ENCODE measurements around the gene ERICH4. TPM values are rescaled to one million over a fixed set of nuclear protein-coding genes. Genes with fewer than 3 reads are reported as not detected.

ERICH4 gene, protein sequence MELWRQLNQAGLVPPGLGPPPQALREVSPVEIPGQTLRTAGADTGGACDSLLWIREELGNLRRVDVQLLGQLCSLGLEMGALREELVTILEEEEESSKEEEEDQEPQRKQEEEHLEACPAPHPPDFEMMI
- not detected for total RNA-seq

DNA sequence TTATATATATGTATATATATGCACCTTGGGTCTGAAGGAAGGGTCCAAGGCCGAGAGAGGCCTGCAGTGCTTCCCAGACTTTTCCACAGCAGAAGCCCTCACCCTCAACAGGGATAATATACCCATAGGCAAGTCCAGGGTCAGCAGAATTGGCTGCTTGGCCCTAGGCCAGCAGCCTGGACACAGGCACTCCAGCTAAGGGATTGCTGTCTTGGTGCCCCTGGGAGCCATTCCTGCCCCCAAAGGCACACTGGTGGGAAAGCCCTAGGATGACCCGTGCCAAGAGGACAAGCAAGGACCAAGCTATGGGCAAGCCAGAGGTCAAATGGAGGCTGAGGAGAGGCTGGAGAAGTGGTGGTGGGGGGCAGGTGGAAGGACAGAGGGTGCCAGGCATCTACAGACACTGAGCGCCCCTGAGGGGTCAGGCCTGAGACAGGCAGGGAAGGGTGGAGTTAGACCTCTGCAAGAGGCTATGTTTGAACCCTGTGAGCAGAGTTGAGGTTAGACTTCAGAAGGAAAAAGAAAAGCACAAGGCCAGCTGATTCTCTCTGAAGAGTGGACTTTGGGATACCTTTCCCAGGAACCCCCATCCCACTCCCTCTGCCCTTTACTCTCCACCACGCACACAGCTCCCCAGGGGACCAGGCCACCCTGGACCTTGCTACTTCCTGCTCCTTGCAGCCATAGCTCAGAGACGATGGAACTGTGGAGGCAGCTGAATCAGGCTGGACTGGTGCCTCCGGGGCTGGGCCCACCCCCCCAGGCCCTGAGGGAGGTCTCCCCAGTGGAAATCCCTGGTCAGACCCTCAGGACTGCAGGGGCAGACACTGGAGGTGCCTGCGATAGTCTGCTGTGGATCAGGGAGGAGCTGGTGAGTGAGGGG, at the start of gene ERICH4:
TSS of gene ERICH4 (plus strand) at position 684 of the 883 bp plus-strand sequence. CDS start at position 698, 14 bp downstream.
- DNase-seq = no peak
- H3K4me3 Mint-ChIP-seq = no peak within 1 kb of the TSS
- peaks cover 10% of the 10 kb centered on the region for H3K27me3 Mint-ChIP-seq (ENCODE audit: low read depth)
- no peak for ATAC-seq
- peaks cover 11% of the 10 kb centered on the region for H3K4me1 Mint-ChIP-seq (ENCODE audit: low read depth)
- no peaks in the 10 kb centered on the region for H3K9me3 Mint-ChIP-seq
- H3K36me3 Mint-ChIP-seq (ENCODE audit: insufficient read depth) = peaks cover 2% of the 10 kb centered on the region

DNA sequence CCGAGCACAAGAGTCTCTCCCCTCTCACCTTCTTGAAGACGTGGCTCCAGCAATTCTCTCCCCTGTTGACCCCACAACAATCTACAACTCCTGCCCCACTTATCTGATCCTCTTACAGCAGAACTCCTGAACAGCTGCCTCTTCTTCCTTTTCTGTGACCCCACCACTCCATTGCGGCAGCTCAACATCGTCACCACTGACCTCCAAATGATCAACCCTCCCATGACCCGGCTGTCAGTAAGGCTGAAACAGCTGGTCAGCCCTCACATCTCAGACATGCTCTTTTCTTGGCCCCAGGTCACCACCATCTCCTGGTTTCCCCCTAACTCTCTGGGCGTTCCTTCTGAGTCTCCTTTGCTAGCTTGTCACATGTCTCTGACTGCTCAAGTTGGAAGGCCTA, 47.6 kb upstream of the ERICH4 start:
- Mint-ChIP-seq H3K9me3 (no peaks in the 10 kb centered on the region), H3K4me3 (peak overlapping the region; percentile 99), H3K27me3 (ENCODE audit: low read depth) (no peaks in the 10 kb centered on the region), H3K4me1 (ENCODE audit: low read depth) (peaks cover 31% of the 10 kb centered on the region), H3K36me3 (ENCODE audit: insufficient read depth) (peaks cover 22% of the 10 kb centered on the region)
- ATAC-seq (no peak), DNase-seq (no peak)

DNA sequence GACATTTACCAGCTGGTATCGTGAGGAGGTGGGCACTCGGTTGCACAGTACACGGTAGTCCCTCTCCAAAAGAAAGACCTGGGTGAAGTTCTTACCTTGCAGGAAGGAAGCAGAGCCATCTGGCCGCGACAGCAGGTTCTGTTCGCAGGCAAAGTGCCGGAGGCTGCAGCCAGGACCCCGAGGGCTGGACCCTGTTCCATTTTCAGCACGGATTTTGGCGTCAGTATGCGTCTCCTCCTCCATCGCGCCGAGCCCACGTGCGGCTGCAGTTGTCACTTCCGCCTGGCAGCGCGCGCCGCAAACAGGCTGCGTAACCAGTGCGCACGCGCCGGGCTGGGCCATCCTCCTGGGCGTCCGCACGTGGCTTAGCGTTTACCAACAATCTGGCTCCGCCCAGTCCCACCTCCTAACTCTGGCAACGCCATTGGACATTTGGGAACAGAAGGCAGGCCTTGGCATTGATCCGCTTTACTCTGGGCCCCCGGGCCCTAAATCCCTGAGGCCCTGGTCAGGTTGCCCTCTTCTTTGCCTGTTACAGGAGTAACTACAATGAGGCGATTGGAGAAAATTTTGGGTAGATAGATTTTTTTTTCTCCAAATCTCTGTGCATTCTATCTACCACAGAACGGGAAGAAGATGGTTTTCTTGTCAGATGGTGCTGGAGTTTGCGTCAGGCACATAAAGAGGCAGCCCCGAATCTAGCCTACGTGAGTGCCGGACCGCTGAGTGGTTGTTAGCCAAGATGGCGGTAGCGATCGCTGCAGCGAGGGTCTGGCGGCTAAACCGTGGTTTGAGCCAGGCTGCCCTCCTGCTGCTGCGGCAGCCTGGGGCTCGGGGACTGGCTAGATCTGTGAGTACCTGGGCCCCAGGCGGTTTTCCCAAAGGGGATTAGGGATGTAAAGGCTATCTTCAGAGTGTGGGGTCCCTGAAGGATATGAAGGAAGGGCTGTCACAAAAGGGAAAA, 45.6 kb upstream of the ERICH4 start, which contains the start of the genes BCKDHA and EXOSC5:
TSS of gene BCKDHA (plus strand) at position 733 of the 964 bp plus-strand sequence. CDS start at position 743, 10 bp downstream.
TSS of gene EXOSC5 (minus strand) at position 274 of the 964 bp plus-strand sequence. CDS start at position 243, 31 bp downstream.
- Mint-ChIP-seq H3K27me3 (ENCODE audit: low read depth) (no peaks in the 10 kb centered on the region), H3K36me3 (ENCODE audit: insufficient read depth) (peaks cover 16% of the 10 kb centered on the region), H3K4me1 (ENCODE audit: low read depth) (peaks cover 39% of the 10 kb centered on the region), H3K9me3 (no peaks in the 10 kb centered on the region), H3K4me3 (peak within 1 kb of the TSS; percentile 99)
- DNase-seq (peak; percentile 98), ATAC-seq (peak; percentile 98 to 99)

DNA sequence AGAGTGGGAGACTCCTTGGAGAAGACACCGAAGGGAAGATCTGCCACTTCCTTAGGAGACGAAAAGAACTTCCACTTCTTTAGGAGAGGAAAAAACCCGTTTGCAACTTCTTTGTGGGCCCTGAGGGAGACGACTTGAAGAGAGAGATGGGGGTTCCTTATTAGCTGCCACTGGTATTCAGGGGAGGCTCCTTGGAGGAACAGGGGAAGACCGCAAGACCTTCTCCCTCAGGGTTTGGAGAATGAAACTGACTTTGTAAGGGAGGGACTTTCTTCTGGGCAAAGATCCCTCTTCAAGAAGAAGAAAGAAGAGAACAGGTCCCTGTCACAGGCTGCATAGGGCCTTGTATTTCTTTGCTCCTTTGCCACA, 44.9 kb upstream of the ERICH4 start:
- H3K4me1 Mint-ChIP-seq (ENCODE audit: low read depth) = peaks cover 39% of the 10 kb centered on the region
- H3K9me3 Mint-ChIP-seq = no peaks in the 10 kb centered on the region
- peaks cover 14% of the 10 kb centered on the region for H3K36me3 Mint-ChIP-seq (ENCODE audit: insufficient read depth)
- DNase-seq = no peak
- H3K4me3 Mint-ChIP-seq = peak overlapping the region; percentile 99
- ATAC-seq = no peak
- H3K27me3 Mint-ChIP-seq (ENCODE audit: low read depth) = no peaks in the 10 kb centered on the region

DNA sequence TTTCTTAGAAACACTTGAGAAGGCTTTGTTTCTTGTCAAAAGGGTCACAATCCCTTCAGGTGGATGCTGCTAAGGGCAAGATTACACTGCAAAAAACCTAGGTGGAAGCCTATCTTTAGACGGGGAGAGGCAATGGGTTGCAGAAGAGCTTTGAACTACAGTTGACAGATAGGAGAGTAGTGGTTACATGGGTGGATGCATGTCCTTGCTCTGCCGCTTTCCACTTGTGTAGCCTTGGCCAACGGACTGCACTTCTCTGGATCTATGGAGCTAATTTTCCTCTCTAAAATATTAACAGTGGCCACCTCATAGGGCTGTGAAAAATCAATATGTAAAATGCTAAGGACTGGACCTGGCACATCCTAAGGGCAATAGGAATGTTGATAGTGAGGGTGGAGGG, 44.4 kb upstream of the ERICH4 start:
- Mint-ChIP-seq H3K9me3 (no peaks in the 10 kb centered on the region), H3K36me3 (ENCODE audit: insufficient read depth) (peaks cover 14% of the 10 kb centered on the region), H3K4me3 (peak overlapping the region; percentile 99), H3K4me1 (ENCODE audit: low read depth) (peaks cover 39% of the 10 kb centered on the region), H3K27me3 (ENCODE audit: low read depth) (no peaks in the 10 kb centered on the region)
- DNase-seq = no peak
- ATAC-seq = no peak

DNA sequence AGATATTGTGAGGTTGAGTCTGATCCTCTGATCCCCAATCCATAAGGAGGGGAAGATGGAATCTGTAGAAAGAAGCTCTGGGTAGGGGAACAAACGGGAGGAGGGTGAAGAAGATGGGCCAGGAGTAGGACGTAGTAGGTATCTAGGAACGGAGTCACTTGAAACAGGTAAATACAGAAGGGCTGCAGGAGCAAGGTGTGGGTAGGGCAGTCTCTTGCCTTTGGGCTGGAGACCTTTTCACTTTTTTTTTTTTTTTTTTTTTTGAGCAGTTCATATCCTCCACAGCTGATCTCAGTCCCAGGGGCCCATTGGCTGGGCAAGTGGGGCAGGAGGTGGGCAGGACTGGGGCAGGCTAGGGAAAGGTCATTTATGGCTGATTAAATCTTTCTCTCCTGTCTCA, 43.9 kb upstream of the ERICH4 start:
- ATAC-seq (no peak), DNase-seq (no peak)
- Mint-ChIP-seq H3K9me3 (no peaks in the 10 kb centered on the region), H3K4me1 (ENCODE audit: low read depth) (peaks cover 41% of the 10 kb centered on the region), H3K4me3 (peak overlapping the region; percentile 99), H3K27me3 (ENCODE audit: low read depth) (no peaks in the 10 kb centered on the region), H3K36me3 (ENCODE audit: insufficient read depth) (peaks cover 14% of the 10 kb centered on the region)

DNA sequence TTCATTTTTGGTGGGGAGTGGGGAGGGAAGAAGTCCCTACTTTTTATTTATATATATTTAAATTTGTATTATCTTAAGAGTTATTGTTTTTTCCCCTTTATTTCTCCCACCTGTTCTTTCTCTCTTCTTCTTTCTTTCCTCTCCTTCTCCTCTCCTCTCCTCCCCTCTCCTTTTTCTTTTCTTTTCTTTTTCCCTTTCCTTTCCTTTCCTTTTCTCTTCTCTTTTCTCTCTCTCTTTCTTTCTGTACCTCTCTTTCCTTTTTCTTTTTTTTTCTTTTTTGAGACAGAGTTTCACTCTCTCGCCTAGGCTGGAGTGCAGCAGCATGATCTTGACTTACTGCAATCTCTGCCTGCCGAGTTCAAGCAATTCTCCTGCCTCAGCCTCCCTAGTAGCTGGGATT, 43.4 kb upstream of the ERICH4 start:
- no peaks in the 10 kb centered on the region for H3K9me3 Mint-ChIP-seq
- ATAC-seq (no peak), DNase-seq (no peak)
- no peak overlapping the region for H3K4me3 Mint-ChIP-seq
- H3K27me3 Mint-ChIP-seq (ENCODE audit: low read depth) = no peaks in the 10 kb centered on the region
- peaks cover 41% of the 10 kb centered on the region for H3K4me1 Mint-ChIP-seq (ENCODE audit: low read depth)
- H3K36me3 Mint-ChIP-seq (ENCODE audit: insufficient read depth) = peaks cover 14% of the 10 kb centered on the region

DNA sequence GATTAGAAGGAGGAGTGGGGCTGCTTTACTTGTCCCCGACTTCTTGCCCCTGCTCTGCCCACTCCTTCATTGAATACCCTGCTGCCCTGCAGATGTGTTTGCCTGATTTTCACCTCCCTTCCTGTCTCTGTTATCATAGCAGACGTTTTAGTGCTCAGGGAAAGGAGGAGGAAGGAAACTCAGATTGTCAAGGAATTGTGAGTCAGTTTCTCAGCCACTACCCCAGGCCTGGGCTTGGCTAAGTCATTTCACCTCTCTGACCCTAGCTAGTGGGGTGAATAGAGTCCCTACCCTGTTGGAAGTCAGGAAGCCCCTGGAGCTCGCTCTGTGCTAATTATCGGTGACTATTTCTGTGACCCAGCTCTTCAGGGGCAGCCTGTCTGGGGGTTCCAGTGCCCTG, 41.5 kb upstream of the ERICH4 start:
- Mint-ChIP-seq H3K9me3 (no peaks in the 10 kb centered on the region), H3K4me1 (ENCODE audit: low read depth) (peaks cover 30% of the 10 kb centered on the region), H3K4me3 (no peak overlapping the region), H3K36me3 (ENCODE audit: insufficient read depth) (peaks cover 5% of the 10 kb centered on the region), H3K27me3 (ENCODE audit: low read depth) (no peaks in the 10 kb centered on the region)
- DNase-seq (no peak), ATAC-seq (no peak)

DNA sequence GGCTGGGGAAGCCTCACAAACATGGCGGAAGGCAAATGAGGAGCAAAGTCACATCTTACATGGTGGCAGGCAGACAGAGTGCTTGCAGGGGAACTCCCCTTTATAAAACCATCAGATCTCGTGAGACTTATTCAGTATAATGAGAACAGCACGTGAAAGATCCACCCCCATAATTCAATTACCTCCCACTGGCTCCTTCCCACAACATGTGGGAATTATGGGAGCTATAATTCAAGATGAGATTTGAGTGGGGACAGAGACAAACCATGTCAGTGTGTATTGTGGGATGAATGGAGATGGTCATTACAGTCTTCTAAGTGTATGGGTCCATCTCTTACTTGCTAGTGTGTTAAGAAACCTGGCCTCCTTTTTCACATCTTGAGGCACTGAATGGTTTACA, 40.9 kb upstream of the ERICH4 start:
- H3K27me3 Mint-ChIP-seq (ENCODE audit: low read depth) = no peaks in the 10 kb centered on the region
- H3K9me3 Mint-ChIP-seq = no peaks in the 10 kb centered on the region
- no peak overlapping the region for H3K4me3 Mint-ChIP-seq
- H3K36me3 Mint-ChIP-seq (ENCODE audit: insufficient read depth) = peaks cover 4% of the 10 kb centered on the region
- ATAC-seq (no peak), DNase-seq (no peak)
- H3K4me1 Mint-ChIP-seq (ENCODE audit: low read depth) = peaks cover 29% of the 10 kb centered on the region

DNA sequence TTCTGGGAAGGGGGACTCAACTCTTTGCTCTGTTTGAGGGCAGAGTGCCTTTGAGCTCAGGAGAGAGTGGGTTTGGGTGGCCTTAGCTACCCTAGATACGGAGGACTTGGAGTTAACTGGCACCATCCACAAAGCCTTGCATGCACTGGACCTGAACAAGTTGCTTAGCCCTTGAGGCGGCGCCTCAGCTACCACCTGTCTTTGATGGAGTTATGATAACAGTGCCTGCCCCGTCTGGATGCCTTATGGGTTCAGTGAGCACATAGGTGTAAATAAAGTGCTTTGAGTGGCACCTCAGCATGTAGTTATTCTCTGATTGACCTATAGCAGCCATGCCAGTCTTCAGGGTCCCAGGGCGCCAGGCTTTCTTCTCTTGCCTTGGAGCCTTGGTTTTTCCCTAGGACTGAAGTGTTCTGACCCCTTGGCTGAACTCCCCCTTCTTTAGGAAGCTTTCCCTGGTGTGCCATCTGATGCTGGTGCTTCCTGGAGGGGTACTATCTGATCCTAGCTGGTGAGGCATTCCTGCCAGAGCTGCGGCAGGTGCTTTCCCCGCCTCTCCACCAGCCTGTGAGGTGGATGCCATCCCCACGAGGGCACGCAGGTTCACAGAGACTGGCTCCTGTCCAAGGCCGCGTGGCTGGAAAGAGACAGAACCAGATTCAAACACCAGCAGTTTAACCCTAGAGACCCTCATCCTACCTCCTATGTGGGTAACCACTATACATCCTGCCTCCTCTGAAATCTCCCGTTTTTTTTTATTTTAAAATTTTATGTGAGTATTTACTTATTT, 39.6 kb upstream of the ERICH4 start:
- Mint-ChIP-seq H3K4me1 (ENCODE audit: low read depth) (peaks cover 21% of the 10 kb centered on the region), H3K36me3 (ENCODE audit: insufficient read depth) (peaks cover 4% of the 10 kb centered on the region), H3K27me3 (ENCODE audit: low read depth) (no peaks in the 10 kb centered on the region), H3K9me3 (no peaks in the 10 kb centered on the region), H3K4me3 (no peak overlapping the region)
- no peak for DNase-seq
- peak in 1 of 2 donors; percentile 10 for ATAC-seq

DNA sequence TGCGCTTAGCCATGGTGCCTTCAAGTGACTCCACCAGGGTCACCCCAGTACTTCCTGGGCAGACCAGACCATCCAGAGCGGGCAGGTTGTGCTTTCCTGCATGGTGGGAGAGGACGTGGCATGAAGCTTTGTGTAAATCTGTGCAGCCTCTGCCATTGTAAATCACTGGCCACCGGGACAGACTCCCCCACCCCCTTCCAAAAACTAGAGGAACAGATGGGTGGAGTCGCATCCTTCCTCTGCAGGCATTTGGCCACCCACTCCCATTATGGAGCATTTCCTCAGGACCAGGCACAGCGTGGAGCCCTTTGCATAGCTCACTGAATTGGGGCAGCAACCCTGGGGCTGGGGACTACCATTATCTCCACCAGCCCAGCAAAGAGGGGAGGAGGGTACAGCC, 37.2 kb upstream of the ERICH4 start:
- ATAC-seq (no peak), DNase-seq (no peak)
- H3K36me3 Mint-ChIP-seq (ENCODE audit: insufficient read depth) = peaks cover 4% of the 10 kb centered on the region
- no peak overlapping the region for H3K4me3 Mint-ChIP-seq
- no peaks in the 10 kb centered on the region for H3K9me3 Mint-ChIP-seq
- no peaks in the 10 kb centered on the region for H3K27me3 Mint-ChIP-seq (ENCODE audit: low read depth)
- H3K4me1 Mint-ChIP-seq (ENCODE audit: low read depth) = peaks cover 19% of the 10 kb centered on the region

DNA sequence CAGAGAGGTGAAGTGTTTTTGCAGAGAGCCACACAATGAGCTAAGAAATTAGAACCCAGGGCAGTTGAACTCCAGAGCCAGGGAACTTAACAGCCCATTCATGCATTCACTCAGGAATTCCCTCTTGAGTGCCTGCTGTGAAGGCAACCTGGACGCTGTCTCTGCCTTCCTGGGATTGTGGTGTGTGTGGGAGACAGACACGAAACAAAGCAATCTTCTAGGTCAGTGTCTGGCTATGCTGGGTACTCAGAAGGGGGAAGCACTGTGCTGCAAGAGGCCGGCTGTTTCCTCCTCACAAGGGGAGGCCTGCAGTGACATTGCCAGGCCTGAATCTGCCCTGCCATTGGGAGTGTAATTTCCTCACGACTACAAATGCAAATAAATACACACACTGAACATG, 35.7 kb upstream of the ERICH4 start:
- no peaks in the 10 kb centered on the region for H3K27me3 Mint-ChIP-seq (ENCODE audit: low read depth)
- H3K9me3 Mint-ChIP-seq = no peaks in the 10 kb centered on the region
- DNase-seq (no peak), ATAC-seq (no peak)
- no peak overlapping the region for H3K4me3 Mint-ChIP-seq
- peaks cover 3% of the 10 kb centered on the region for H3K36me3 Mint-ChIP-seq (ENCODE audit: insufficient read depth)
- H3K4me1 Mint-ChIP-seq (ENCODE audit: low read depth) = peaks cover 11% of the 10 kb centered on the region

DNA sequence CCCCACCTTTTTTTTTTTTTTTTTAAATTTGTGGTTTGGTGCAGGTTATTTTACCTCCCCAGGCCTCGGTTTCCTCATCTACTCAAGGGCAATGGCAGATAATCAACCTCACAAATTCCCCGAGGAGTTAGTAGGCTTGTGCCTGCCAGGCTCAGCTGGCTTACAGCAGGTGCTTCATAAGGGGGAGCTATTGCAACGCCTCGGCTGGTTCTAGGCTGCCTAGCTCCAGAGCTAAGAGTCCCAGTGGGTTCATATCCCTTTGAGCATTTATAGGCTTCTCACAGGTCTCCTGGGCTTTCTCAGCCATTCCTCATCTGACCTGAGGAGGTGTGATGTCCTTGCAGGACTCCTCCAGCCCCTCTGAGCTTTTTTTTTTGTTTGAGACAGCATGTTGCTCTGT, 34.7 kb upstream of the ERICH4 start:
- H3K4me3 Mint-ChIP-seq = no peak overlapping the region
- peaks cover 4% of the 10 kb centered on the region for H3K36me3 Mint-ChIP-seq (ENCODE audit: insufficient read depth)
- no peaks in the 10 kb centered on the region for H3K27me3 Mint-ChIP-seq (ENCODE audit: low read depth)
- H3K9me3 Mint-ChIP-seq = no peaks in the 10 kb centered on the region
- peaks cover 11% of the 10 kb centered on the region for H3K4me1 Mint-ChIP-seq (ENCODE audit: low read depth)
- DNase-seq (no peak), ATAC-seq (no peak)
